Activated T-helper 17 cell treated with anti-CD3 and anti-CD28 coated beads, Interleukin-2, amount 50 U/mL, for 72 hours (primary cell): ENCODE measurements around the gene FANCE. TPM values are rescaled to one million over a fixed set of nuclear protein-coding genes. Genes with fewer than 3 reads are reported as not detected.
A peak's percentile ranks its signal among the peaks of the same experiment; 100 is the strongest.

Source experiments
- ATAC-seq: fragments of 150-1000 bp; cut with Tn5 transposase; replicated peaks from 2 replicates; pipeline ENCODE4 v1.10.0; 2021; ENCODE audit warnings: mild to moderate bottlenecking, moderate library complexity
- H3K27ac Mint-ChIP-seq: one replicate; pipeline ENCODE4 v1.8.0; 2022; ENCODE audit warnings: mixed read lengths
- H3K27me3 Mint-ChIP-seq: one replicate; pipeline ENCODE4 v1.8.0; 2022; ENCODE audit warnings: mixed read lengths
- H3K36me3 Mint-ChIP-seq: one replicate; pipeline ENCODE4 v1.8.0; 2022; ENCODE audit warnings: low read depth, mild to moderate bottlenecking, mixed read lengths
- H3K4me1 Mint-ChIP-seq: one replicate; pipeline ENCODE4 v1.8.0; 2022; ENCODE audit warnings: mixed read lengths
- H3K4me3 Mint-ChIP-seq: one replicate; pipeline ENCODE4 v1.8.0; 2022; ENCODE audit warnings: mild to moderate bottlenecking, mixed read lengths
- H3K9me3 Mint-ChIP-seq: one replicate; pipeline ENCODE4 v1.8.0; 2022; ENCODE audit warnings: mixed read lengths
- total RNA-seq, 2 donors: library from RNA; stranded (reverse); gene quantifications; one replicate each; pipeline ENCODE4 v1.2.3, GENCODE V29; 2022

Gene FANCE
- total RNA-seq, 2 donors from 2014 or later: 8.4 to 18.2 TPM

GRCh38 chr6:35441642-35442041 is 10.5 kb upstream of the FANCE start:
- Mint-ChIP-seq H3K36me3 (no peaks in the 10 kb centered on the region), H3K27me3 (no peaks in the 10 kb centered on the region), H3K4me1 (no peaks in the 10 kb centered on the region), H3K27ac (no peak overlapping the region), H3K4me3 (no peak overlapping the region), H3K9me3 (no peaks in the 10 kb centered on the region)
- ATAC-seq: no peak

DNA sequence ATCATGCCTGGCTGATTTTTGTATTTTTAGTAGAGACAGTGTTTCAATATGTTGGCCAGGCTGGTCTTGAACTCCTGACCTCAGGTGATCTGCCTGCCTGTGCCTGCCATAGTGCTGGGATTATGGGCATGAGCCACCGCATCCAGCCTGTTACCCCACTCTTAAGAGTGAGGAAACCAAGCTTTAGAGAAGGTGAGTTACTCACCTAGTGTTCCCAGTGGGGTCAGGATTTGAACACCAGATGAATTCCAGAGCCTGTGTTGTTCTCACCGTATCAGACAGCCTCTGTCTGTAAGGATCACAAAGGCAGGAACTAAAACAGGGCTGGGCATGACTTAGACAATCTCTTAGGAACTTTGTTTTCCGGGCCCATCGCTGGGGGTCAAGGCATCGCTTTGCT is 9.4 kb upstream of the FANCE start:
- Mint-ChIP-seq H3K4me3 (no peak overlapping the region), H3K9me3 (no peaks in the 10 kb centered on the region), H3K4me1 (no peaks in the 10 kb centered on the region), H3K36me3 (no peaks in the 10 kb centered on the region), H3K27ac (no peak overlapping the region), H3K27me3 (no peaks in the 10 kb centered on the region)
- ATAC-seq: no peak

DNA sequence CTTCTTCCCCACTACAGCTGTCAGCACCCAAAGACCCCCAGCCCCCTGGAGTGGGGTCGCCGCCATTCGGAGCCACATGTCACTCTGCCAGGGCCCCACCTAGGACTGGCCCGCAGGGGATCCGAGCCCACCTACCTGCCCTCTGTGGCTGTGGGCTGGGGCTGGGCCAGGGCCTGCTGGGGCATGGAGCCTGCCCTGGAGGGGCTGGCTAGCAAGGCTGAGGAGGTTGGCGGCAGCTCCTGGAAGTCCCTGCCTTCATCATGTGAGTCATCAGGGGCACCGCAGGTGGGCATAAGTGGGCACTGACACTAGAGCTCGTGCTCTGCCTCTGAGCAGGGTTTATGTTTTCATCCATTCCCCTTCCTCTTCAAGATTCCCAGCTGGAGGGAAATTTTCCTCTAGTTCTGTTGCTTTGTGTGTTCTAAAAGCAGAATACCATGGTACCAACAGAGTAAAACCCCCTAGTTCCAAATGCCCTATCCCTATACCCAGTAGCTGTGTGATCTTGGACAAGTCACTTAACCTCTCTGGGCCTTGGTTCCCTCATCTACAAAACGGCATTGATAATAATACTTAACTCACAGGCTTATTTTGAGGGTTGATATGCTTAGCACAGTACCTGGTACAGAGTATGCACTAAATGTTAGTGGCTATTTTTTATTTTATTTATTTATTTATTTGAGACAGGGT is 8.7 kb upstream of the FANCE start:
- Mint-ChIP-seq H3K4me1 (no peaks in the 10 kb centered on the region), H3K27ac (no peak overlapping the region), H3K27me3 (no peaks in the 10 kb centered on the region), H3K4me3 (no peak overlapping the region), H3K36me3 (no peaks in the 10 kb centered on the region), H3K9me3 (no peaks in the 10 kb centered on the region)
- ATAC-seq: no peak

DNA sequence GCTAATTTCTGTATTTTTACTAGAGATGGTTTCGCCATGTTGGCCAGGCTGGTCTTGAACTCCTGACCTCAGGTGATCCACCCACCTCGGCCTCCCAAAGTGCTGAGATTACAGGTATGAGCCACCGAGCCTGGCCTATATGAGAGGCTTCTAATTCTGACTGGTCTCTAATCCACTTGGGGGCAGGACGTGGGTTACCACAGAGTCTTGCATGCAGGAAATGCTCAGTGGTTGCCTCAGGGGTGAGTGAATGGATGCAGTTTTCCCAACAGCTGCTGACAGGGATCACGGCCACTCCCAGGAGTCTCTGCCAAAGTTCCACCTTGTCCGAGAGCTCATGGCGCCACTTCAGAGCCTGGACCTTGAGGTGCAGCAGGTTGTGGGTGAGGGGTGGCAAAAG is 6.4 kb upstream of the FANCE start:
- Mint-ChIP-seq H3K27me3 (no peaks in the 10 kb centered on the region), H3K9me3 (no peaks in the 10 kb centered on the region), H3K36me3 (no peaks in the 10 kb centered on the region), H3K4me3 (no peak overlapping the region), H3K4me1 (no peaks in the 10 kb centered on the region), H3K27ac (no peak overlapping the region)
- ATAC-seq: peak; percentile 52

DNA sequence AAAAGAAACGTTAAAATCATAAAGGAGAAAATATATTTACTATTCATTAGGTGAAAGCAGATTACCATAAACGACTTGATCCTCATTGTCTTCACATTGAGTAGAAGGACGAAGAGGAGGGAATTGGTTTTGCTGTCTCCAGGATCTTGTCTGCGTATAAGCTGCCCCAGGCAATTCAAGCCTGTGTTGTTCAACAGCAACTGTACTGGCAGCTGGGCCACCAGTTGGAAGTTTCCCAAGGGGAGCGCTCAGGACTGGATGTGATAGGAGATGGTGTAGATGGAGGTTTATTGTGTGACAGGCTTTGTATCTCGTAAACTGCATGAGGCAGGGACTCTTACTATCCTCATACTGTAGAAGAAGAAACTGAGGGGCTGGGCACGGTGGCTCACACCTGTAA is 3.9 kb upstream of the FANCE start:
- no peaks in the 10 kb centered on the region for H3K36me3 Mint-ChIP-seq
- H3K27me3 Mint-ChIP-seq: no peaks in the 10 kb centered on the region
- no peak for ATAC-seq
- H3K9me3 Mint-ChIP-seq: no peaks in the 10 kb centered on the region
- peaks cover 7% of the 10 kb centered on the region for H3K4me1 Mint-ChIP-seq
- H3K27ac Mint-ChIP-seq: no peak overlapping the region
- no peak overlapping the region for H3K4me3 Mint-ChIP-seq

DNA sequence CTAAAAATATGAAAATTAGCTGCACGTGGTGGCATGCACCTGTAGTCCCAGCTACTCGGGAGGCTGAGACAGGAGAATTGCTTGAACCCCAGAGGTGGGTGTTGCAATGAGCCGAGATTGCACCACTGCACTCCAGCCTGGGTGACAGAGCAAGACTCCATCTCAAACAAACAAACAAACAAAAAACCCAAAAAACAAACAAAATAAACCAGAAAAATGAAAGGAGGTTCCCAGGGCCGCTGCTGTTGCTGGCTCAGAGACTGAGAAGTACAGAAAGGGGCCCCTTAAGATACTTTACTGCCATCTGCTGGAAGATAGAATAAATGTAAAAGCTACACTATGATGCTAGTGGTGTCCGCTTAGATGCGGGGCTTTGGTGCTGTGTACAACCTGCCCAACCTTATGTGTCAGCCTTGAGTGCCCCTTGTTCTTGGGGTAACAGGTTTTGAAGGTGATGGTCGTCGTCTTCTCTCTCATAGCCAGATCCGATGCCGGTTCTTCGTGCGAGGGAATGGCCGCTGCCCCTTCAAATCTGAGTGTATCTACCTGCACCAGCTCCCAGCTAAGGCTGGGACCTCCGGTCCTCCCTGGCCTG is 2.8 kb upstream of the FANCE start:
- Mint-ChIP-seq H3K9me3 (no peaks in the 10 kb centered on the region), H3K36me3 (no peaks in the 10 kb centered on the region), H3K4me1 (peaks cover 7% of the 10 kb centered on the region), H3K27ac (no peak overlapping the region), H3K4me3 (peak overlapping the region; percentile 20), H3K27me3 (no peaks in the 10 kb centered on the region)
- peak; percentile 63 for ATAC-seq

- no peaks in the 10 kb centered on the region for H3K27me3 Mint-ChIP-seq
- no peaks in the 10 kb centered on the region for H3K9me3 Mint-ChIP-seq
- peaks cover 7% of the 10 kb centered on the region for H3K4me1 Mint-ChIP-seq
- peak overlapping the region; percentile 89 for H3K4me3 Mint-ChIP-seq
- no peak for ATAC-seq
- H3K27ac Mint-ChIP-seq: peak overlapping the region; percentile 25
- peaks cover 15% of the 10 kb centered on the region for H3K36me3 Mint-ChIP-seq
Observed at GRCh38 chr6:35451354-35452182, 570 bp upstream of the FANCE start.

DNA sequence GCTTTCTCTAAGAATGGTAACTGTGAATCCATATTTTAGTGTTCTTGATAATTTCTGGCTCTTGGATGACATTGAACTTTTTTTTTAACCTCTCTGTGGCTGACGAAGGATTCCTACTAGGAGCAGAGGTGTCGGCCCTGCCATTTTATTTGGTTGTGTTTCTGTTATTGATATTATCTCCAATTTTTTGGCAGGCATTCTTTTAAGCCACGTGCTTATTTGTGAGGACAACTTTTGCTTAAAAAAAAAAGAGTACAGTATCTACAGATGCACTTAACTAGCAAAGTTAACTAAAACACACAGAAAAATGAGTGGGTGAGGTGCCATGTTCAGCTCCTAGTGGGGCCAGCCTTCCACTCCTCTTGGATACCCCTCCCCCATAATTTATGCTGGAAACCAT is 1.1 kb downstream of the FANCE start:
- Mint-ChIP-seq H3K27ac (peak overlapping the region; percentile 77), H3K4me3 (peak overlapping the region; percentile 89), H3K9me3 (no peaks in the 10 kb centered on the region), H3K4me1 (peaks cover 7% of the 10 kb centered on the region), H3K27me3 (no peaks in the 10 kb centered on the region), H3K36me3 (peaks cover 28% of the 10 kb centered on the region)
- ATAC-seq: no peak

DNA sequence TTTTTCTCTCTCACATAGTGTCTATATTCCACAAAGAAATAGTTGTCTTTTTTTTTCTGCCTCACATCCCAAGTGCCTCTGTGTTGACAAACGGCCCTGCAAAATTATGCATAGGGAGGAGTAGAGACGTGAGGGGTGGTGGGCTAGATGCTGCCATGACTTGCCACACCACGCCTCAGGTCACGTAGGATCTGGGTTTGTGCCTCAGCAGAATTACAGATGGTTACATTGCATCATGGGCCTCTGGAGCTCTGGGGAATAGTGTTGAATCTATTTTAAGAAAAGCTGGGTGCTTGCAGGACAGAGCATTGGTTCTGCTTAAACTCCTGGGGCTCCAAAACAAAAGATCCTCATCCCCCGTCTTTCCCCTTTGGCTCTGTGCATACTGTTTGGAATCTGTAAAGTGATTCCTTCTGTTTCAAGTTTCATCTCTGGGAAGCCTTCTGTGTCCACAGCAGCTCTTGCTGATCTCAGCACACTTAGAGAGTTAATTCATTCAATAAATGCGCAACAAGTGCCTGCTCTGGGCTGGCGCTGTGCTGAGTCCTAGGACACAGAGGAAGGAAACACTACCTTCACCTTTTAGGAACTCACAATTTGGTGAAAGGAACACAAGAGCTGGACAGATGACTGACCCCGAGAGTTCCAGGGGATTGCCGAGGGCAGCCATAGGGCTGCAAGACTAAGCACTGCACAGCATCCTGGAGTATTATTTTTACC is 2.4 kb downstream of the FANCE start:
- H3K9me3 Mint-ChIP-seq: no peaks in the 10 kb centered on the region

GRCh38 chr6:35457907-35458306 is 5.8 kb downstream of the FANCE start:
- no peak overlapping the region for H3K27ac Mint-ChIP-seq

More for the DNA sequence above, 2.4 kb downstream of the FANCE start:
- Mint-ChIP-seq H3K27me3 (no peaks in the 10 kb centered on the region), H3K4me3 (peak overlapping the region; percentile 89), H3K4me1 (peaks cover 7% of the 10 kb centered on the region), H3K27ac (no peak overlapping the region), H3K36me3 (peaks cover 37% of the 10 kb centered on the region)
- ATAC-seq: no peak

DNA sequence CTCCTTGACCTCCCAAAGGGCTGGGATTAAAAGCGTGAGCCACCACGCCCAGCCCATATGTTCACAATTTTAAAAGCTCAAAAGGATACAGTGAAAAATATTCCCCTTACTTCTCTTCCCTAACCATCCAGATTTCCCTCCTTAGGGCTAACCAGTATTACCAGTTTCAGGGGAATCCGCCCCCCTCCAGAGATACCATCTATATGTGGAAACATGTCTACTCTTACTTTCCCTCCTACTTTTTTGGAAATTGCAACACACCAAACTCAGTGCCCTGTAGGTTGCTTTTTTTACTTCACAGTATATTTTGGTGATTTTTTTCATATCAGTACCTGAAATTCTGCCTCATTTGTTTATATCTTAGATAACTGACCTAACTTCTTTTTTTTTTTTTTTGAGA is 9.1 kb downstream of the FANCE start:
- H3K36me3 Mint-ChIP-seq: peaks cover 77% of the 10 kb centered on the region
- H3K4me3 Mint-ChIP-seq: no peak overlapping the region
- H3K27me3 Mint-ChIP-seq: no peaks in the 10 kb centered on the region
- no peak overlapping the region for H3K27ac Mint-ChIP-seq
- ATAC-seq: no peak
- H3K4me1 Mint-ChIP-seq: no peaks in the 10 kb centered on the region
- no peaks in the 10 kb centered on the region for H3K9me3 Mint-ChIP-seq

More at GRCh38 chr6:35457907-35458306, 5.8 kb downstream of the FANCE start:
- no peaks in the 10 kb centered on the region for H3K27me3 Mint-ChIP-seq
- no peaks in the 10 kb centered on the region for H3K4me1 Mint-ChIP-seq
- no peak for ATAC-seq
- H3K9me3 Mint-ChIP-seq: no peaks in the 10 kb centered on the region
- H3K4me3 Mint-ChIP-seq: no peak overlapping the region
- peaks cover 64% of the 10 kb centered on the region for H3K36me3 Mint-ChIP-seq

GRCh38 chr6:35463292-35463691 is 11.2 kb downstream of the FANCE start:
- ATAC-seq: no peak
- H3K36me3 Mint-ChIP-seq: peaks cover 80% of the 10 kb centered on the region
- no peaks in the 10 kb centered on the region for H3K9me3 Mint-ChIP-seq
- H3K27me3 Mint-ChIP-seq: no peaks in the 10 kb centered on the region
- H3K27ac Mint-ChIP-seq: no peak overlapping the region
- no peak overlapping the region for H3K4me3 Mint-ChIP-seq
- peaks cover 6% of the 10 kb centered on the region for H3K4me1 Mint-ChIP-seq

DNA sequence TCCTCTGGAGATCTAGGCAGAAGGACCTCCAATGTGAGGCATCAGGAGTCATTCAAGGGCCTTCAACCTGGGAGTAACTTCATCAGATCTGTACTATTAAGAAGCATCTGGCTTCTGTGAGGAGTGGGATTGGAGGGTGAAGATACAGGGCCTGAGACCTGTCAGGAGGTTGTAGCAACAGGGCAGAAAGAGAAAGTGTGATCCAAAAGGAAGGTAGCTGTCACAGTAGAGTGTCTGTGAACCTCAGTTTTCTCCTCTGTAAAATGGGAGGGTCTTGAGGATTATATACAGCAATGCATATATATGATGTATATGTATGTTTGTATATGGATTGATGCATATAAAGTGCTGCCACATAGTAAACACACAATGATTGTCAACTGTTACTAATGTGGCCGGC is 13.5 kb downstream of the FANCE start:
- peaks cover 84% of the 10 kb centered on the region for H3K36me3 Mint-ChIP-seq
- H3K27me3 Mint-ChIP-seq: no peaks in the 10 kb centered on the region
- no peak overlapping the region for H3K27ac Mint-ChIP-seq
- no peak overlapping the region for H3K4me3 Mint-ChIP-seq
- H3K9me3 Mint-ChIP-seq: no peaks in the 10 kb centered on the region
- peaks cover 9% of the 10 kb centered on the region for H3K4me1 Mint-ChIP-seq
- no peak for ATAC-seq

DNA sequence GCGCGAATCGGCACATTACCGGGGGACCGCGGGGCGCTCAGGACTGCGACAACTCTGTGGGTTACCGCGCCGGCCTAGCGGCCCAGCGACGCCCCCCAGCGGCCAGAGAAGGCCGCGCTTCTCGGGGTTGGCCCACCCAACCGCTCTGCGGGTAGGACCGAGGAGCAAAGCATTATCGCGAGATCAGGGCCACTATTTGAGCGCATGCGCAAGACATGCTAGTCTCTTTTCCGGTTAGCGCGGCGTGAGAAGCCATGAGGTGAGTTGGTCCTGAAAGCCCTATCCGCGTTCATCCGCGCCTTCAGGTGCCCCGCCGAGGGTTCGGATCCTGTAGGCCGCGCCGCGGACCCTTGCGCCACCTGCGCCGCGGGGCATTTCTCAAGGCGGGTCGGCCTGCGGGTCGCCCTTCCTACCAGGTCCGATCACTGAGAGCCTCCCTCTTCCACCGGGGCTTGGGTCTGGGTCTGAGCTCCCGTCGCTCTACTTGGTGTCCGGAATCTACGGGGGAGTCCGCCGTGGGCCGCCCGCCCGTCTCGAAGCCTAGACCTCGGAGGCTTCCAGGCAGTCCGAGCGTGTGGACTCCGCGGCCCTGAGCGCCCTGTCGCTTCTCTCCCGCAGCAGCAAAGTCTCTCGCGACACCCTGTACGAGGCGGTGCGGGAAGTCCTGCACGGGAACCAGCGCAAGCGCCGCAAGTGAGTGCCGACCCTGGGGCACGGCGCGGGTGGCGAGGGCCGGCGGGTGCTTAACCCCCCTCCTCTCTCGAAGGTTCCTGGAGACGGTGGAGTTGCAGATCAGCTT is 16.2 kb downstream of the FANCE start, which contains the start of gene RPL10A:
RPL10A (plus strand) TSS at position 221 of the 799 bp plus-strand sequence; CDS start at position 255, 34 bp downstream.
- peak; percentile 93 for ATAC-seq
- no peaks in the 10 kb centered on the region for H3K9me3 Mint-ChIP-seq
- H3K27ac Mint-ChIP-seq: peak within 1 kb of the TSS; percentile 98
- no peaks in the 10 kb centered on the region for H3K27me3 Mint-ChIP-seq
- H3K4me1 Mint-ChIP-seq: peaks cover 17% of the 10 kb centered on the region
- H3K4me3 Mint-ChIP-seq: peak within 1 kb of the TSS; percentile 99
- H3K36me3 Mint-ChIP-seq: peaks cover 90% of the 10 kb centered on the region
